ENCODE measurements around the gene DHRS13.

DNA sequence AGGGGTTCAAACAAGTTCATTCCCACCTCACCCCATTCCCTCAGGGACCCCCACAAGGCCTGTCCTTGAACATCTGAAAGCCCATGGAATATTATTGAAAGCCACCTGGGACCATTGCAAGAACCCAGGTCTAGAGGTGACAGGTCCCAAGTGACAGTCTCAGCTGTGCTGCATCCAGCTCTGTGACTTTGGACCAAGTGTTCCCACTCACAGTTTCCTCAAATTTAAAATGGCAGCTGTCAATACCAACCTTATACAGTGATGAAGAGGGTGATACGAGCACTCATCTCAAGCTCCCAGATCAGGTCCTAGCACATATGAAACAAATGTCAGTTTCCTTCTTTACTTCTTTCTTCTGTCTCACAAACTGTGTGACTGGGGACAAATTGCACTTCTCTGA is 38.9 kb downstream of the DHRS13 start:
- TF ChIP-seq ZNF274 (IDR thresholded peaks at IDR 0.05; ENCODE audit: low read depth, low read length) (no peak), YY1 (IDR thresholded peaks at IDR 0.05; ENCODE audit: insufficient read depth, insufficient read length) (no peak), SUZ12 (IDR thresholded peaks at IDR 0.05; ENCODE audit: extremely low read depth, insufficient read depth, insufficient read length) (no peak)

Data from NT2/D1 (cell line).